Thymus (tissue), 14 donors: ENCODE results near the gene SHOC2. TPM values are rescaled to one million over a fixed set of nuclear protein-coding genes. Genes with fewer than 3 reads are reported as not detected.

ENCODE experiments used
- DNase-seq, 9 donors: peaks; one replicate each; pipeline ENCODE4 v3.0.0-alpha.2; 2013; ENCODE audit warnings: low spot score in 9 of 9, low read depth in 6 of 9, missing footprints in 1 of 9
- H3K27ac ChIP-seq, 2 donors: one replicate each; pipeline ENCODE4 v1.5.1; 2013; ENCODE audit warnings: control low read depth in 1 of 2, low read depth in 1 of 2, low read length in 1 of 2, mild to moderate bottlenecking in 1 of 2, moderate library complexity in 1 of 2
- H3K27me3 ChIP-seq, 2 donors: one replicate each; pipeline ENCODE4 v1.5.1; 2013; ENCODE audit warnings: low read length in 1 of 2; ENCODE audit not compliant: control insufficient read depth in 2 of 2, insufficient read depth in 1 of 2
- H3K36me3 ChIP-seq, 2 donors: one replicate each; pipeline ENCODE4 v1.5.1; 2013; ENCODE audit warnings: low read length in 1 of 2, mild to moderate bottlenecking in 1 of 2, moderate library complexity in 1 of 2; ENCODE audit not compliant: control insufficient read depth in 2 of 2, insufficient read depth in 2 of 2
- H3K4me1 ChIP-seq, 2 donors: one replicate each; pipeline ENCODE4 v1.5.1; 2013; ENCODE audit warnings: low read length in 2 of 2; ENCODE audit not compliant: control insufficient read depth in 2 of 2, insufficient read depth in 2 of 2
- H3K4me3 ChIP-seq, 2 donors: one replicate each; pipeline ENCODE4 v1.5.1; 2013; ENCODE audit warnings: low read length in 2 of 2, control low read depth in 1 of 2, mild to moderate bottlenecking in 1 of 2
- H3K9me3 ChIP-seq, 2 donors: one replicate each; pipeline ENCODE4 v1.5.1; 2013; ENCODE audit warnings: low read length in 1 of 2, mild to moderate bottlenecking in 1 of 2; ENCODE audit not compliant: control insufficient read depth in 2 of 2, insufficient read depth in 1 of 2
- WGBS: extraction: QIAGEN DNeasy Blood & Tissue Kit; methylation state at CpG from one replicate; pipeline ENCODE4 v1.1.7; 2013; 5-methylcytosine and 5-hydroxymethylcytosine counted together
- long read RNA-seq, 10 donors: transcript quantifications; one replicate each; lab custom pipeline, GENCODE V29; 2026
- polyA plus RNA-seq: library from polyadenylated mRNA; stranded (reverse); fragments of 200-250 nt; gene quantifications from one replicate; pipeline ENCODE4 v1.2.3, GENCODE V29; 2013
- total RNA-seq: library from RNA; stranded (reverse); fragments of 120-200 nt; gene quantifications from one replicate; pipeline ENCODE4 v1.2.4, GENCODE V29; 2013
- donor health status: healthy.

The SHOC2 gene
- total RNA-seq (33.9 TPM), polyA plus RNA-seq (31.0 TPM)
- long read RNA-seq, donor 1, result 0 reads
- long read RNA-seq, donor 2, result 0 reads
- long read RNA-seq, donor 3, partial matches to known transcripts, result 15 of 22 reads
- long read RNA-seq, donor 3, other reads (novel, unspliced or antisense), result 0 of 22 reads
- long read RNA-seq, donor 4, partial matches to known transcripts, result 0 of 4 reads
- long read RNA-seq, donor 4, other reads (novel, unspliced or antisense), result 0 of 4 reads
- long read RNA-seq, donor 5, partial matches to known transcripts, result 78 of 82 reads
- long read RNA-seq, donor 5, other reads (novel, unspliced or antisense), result 0 of 82 reads
- long read RNA-seq, donor 6, transcript SHOC2-202 (9 exons, 3,943 nt), result major isoform, 6 of 20 reads
- long read RNA-seq, donor 6, partial matches to known transcripts, result 13 of 20 reads
- long read RNA-seq, donor 6, other reads (novel, unspliced or antisense), result 0 of 20 reads
- long read RNA-seq, donor 7, transcript SHOC2-202 (9 exons, 3,943 nt), result major isoform, 9 of 16 reads
- long read RNA-seq, donor 7, partial matches to known transcripts, result 5 of 16 reads
- long read RNA-seq, donor 7, other reads (novel, unspliced or antisense), result 0 of 16 reads
- long read RNA-seq, donor 8, result 0 reads
- long read RNA-seq, donor 9, partial matches to known transcripts, result 8 of 12 reads
- long read RNA-seq, donor 9, other reads (novel, unspliced or antisense), result 0 of 12 reads
- long read RNA-seq, donor 10, partial matches to known transcripts, result 22 of 25 reads
- long read RNA-seq, donor 10, other reads (novel, unspliced or antisense), result 0 of 25 reads

DNA sequence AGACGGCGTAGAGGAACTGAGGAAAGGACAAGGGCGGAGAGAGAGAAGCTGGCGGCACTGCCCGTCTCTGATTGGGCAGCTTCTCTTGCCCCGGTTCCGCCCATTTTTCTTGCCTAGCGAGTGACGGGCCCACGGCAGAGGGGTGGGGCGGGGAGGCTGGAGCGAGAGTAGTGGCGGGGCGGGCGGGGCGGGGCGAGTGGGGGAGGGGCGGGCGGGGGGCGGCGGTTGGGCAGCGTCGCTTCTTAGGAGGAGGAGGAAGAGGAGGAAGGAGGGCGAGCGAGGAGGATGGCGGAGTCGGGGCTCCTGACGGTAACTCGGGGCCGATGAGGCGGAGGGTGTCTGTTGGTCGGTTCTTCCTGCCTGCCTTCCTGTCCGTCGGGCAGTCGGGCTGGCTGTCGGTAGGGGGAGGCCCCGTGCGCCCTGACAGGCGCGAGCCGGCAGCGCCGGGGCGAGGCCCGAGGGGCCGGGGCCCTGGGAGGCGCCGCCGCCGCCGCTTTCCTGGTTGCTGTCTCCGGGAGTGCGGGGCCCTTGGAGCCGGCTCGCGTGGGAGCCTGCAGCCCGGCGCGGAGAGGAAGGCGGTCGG, at the start of gene SHOC2:
TSS of gene SHOC2 (plus strand) at position 256 of the 583 bp plus-strand sequence. CDS start 44,755 bp downstream, outside the sequence.
- under 1% methylated on average over 59 of the region's 61 CpGs for WGBS
- no peaks in the 10 kb centered on the region for H3K4me1 ChIP-seq
- H3K27ac ChIP-seq, result peak within 1 kb of the TSS; percentile 91 to 96
- H3K4me3 ChIP-seq, result peak within 1 kb of the TSS; percentile 57 to 82
- H3K9me3 ChIP-seq, result no peaks in the 10 kb centered on the region
- DNase-seq, result peak in 5 of 9 donors; percentile 27 to 100 (median 98)
- H3K27me3 ChIP-seq, result no peaks in the 10 kb centered on the region
- H3K36me3 ChIP-seq, result no peaks in the 10 kb centered on the region

DNA sequence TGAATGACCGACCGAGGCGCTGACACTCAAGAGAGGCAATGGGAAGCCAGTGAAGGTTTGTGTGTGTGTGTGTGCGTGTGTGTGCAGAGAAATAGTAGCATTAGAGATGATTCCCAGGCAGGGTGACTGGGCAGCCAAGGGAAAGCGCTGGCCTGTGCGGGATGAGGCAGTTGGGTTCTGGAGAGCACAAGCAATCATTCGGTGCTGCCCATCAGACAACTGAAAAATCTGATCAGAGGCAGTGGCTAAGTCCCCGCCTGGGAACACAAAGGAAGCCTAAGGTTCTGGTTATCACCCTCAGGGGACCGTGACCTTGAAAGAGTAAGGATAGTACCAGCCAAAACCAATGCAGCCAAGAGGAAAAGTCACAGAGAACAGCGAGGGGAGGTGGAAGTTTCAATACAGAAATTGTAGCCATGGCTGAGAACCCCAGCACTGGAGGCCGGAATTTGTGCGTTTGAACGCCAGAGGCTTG, 48.5 kb upstream of the SHOC2 start:
- DNase-seq, result no peak
- 82% methylated on average over 13 of the region's 13 CpGs for WGBS
- Histone ChIP-seq H3K4me1 (peaks cover 38 to 56% of the 10 kb centered on the region in 2 donors), H3K27me3 (no peaks in the 10 kb centered on the region), H3K9me3 (no peaks in the 10 kb centered on the region), H3K36me3 (peaks cover 0 to 1% of the 10 kb centered on the region in 2 donors), H3K4me3 (peak overlapping the region; percentile 79 to 92), H3K27ac (peak overlapping the region; percentile 96 to 98)

DNA sequence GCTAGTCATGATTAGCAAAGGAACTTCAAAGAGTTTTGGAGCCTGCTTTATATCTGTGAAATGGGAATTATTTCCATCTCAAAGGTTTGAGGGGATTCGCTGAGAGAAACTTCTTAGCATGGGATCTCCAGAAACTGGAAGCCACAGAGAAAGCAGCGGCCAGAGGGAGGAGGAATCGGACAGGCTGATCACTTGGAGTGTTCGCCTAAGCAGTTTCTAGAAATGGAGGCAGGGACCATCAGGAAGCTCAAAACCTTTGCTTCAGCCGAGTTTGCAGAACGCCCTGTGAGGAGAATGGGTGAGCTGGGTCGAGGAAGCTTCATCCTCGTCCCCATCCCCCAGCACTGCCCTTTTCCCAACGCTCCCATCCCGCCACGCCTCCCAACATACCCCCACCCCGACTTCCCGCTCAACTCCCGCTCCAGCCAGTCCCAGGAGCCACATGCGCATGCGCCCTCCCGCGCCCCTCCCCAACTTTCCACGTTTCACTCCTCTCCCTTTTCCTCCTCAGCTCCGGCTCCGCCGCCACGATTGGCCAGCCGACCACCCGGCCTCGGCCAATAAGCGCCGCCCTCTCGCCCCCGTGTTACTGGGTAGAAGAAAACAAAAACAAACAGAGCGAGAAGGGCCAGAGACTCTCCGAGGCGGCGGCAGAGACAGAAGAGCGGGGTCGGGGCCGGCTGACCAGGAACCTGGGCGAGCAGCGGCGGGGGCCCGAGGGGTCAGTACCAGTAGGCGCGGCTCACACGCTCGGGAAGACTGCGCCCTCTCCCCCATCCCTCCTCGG, 47.9 kb upstream of the SHOC2 start, which contains the start of gene PDCD4:
TSS of gene PDCD4 (plus strand) at position 631 of the 787 bp plus-strand sequence. CDS start 4,100 bp downstream, outside the sequence.
- no peaks in the 10 kb centered on the region for H3K27me3 ChIP-seq
- H3K9me3 ChIP-seq, result peaks cover 0 to 2% of the 10 kb centered on the region in 2 donors
- 1% methylated on average over 47 of the region's 47 CpGs for WGBS
- peak in 8 of 9 donors; percentile 86 to 97 (median 92) for DNase-seq
- peaks cover 0 to 5% of the 10 kb centered on the region in 2 donors for H3K36me3 ChIP-seq
- H3K4me3 ChIP-seq, result peak within 1 kb of the TSS; percentile 79 to 92
- H3K27ac ChIP-seq, result peak within 1 kb of the TSS; percentile 96 to 98
- peaks cover 32 to 49% of the 10 kb centered on the region in 2 donors for H3K4me1 ChIP-seq

DNA sequence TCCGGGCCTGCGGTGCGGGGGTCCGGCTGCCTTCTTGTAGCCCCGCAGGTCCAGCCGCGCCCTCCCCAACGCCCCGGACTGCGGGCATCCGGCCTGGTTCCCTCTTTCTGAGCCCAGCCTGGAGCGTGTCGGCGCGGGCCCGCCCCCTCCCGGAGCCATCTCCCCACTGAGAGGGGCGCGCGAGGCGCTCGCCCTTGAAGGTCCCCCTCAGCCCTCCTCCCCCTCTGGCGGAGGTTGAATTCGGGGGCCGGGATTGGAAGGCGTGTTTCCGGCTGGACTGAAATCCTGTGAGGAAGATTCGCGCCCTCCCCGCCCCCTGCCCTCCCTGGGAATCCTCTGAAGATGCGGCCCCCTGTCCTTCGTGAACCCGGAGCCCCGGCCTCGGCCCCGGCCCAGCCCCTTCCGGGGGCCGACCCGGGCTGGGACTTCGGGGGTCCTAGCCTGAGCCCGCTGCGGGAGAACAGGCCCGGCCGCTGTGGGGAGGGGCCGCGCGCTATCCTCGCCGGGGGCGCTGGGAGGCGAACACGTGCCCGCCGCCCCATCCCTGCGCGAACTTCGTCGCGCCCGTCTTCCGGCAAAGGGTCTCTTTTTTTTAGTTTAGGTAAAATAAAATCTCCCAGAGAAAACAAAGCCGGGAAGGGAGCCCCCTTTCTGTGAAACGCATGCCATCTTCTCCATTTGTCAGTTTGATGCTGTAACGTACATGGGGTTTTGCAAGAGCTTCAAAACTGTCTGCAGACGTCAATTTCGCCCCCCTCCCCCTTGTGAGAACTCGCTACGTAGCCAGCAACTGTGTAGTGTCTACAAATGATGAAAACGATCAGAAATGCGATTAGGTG, 47.0 kb upstream of the SHOC2 start:
- DNase-seq, result peak in 6 of 9 donors; percentile 69 to 94 (median 83)
- Histone ChIP-seq H3K4me3 (peak overlapping the region; percentile 79 to 92), H3K4me1 (peaks cover 30 to 41% of the 10 kb centered on the region in 2 donors), H3K9me3 (peaks cover 0 to 2% of the 10 kb centered on the region in 2 donors), H3K27ac (peak overlapping the region; percentile 96 to 98), H3K36me3 (peaks cover 0 to 8% of the 10 kb centered on the region in 2 donors), H3K27me3 (no peaks in the 10 kb centered on the region)
- WGBS, result under 1% methylated on average over 70 of the region's 70 CpGs

DNA sequence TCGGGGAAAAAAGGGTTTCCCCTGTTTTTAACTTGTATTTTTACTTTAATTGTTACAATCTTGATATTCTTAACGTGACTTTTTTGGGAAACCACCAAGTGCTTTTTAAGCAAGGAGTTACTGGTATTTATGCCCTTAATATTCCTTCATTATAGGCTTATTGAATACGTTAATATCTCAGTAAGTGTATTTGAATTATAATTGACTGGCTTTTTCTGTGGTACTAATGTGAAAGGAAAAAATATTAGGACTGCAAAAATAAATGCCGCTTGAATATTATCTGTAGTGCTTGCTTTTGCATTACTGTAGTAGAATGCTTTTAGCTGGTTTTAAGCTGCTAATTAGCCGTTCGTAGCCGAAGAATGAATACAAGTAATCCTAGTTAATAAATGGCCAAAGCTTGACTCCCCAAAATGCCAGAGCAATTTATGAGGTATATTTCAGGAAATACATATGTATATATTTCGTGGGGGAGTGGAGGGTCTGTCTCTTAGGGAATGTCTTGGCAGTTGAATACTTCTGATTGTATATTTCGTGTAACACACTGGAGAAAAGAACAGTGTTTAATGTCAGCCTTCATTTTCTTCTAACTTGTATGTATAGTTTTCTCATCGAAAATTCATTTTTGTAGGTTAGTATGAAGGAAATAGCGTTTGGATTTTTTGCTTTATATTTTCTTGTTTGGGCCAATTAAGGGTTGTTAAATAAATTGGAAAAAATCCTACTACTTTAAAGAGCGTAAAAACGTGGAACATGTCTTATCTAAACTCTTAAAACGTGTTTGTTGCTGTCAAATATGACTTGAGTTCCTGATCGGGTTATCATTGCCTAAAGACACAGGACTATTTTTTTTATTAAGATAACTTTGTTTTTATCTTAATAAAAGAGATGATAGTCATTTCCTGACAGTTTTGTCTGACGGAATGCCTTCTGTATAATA, 46.1 kb upstream of the SHOC2 start:
- WGBS, result 8% methylated on average over 16 of the region's 16 CpGs
- Histone ChIP-seq H3K4me1 (peaks cover 24 to 32% of the 10 kb centered on the region in 2 donors), H3K36me3 (peaks cover 0 to 15% of the 10 kb centered on the region in 2 donors), H3K9me3 (peaks cover 0 to 2% of the 10 kb centered on the region in 2 donors), H3K27ac (peak overlapping the region; percentile 96 to 98), H3K4me3 (peak overlapping the region; percentile 79 to 92), H3K27me3 (no peaks in the 10 kb centered on the region)
- peak in 1 of 9 donors; percentile 51 for DNase-seq

DNA sequence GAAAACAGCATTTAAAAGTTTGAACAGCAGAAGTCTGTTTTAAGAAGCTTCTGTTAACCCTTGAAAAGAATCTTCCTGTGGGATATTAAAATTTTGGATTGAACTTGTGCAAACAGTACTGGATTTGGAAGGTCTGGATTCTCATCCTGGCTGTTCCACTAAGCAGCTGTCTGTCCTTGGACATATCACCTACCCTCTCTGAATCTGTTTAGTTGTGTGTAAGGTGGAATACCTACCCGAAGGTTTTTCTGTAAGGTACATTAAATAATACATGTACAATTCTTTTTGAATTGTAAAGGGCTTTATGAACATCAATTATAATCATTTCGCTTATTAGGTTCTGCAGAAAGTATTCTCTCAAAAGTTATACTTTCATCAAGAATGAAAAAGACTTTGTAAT, 45.5 kb upstream of the SHOC2 start:
- WGBS, result 54% methylated on average over 2 of the region's 2 CpGs
- H3K9me3 ChIP-seq, result peaks cover 0 to 2% of the 10 kb centered on the region in 2 donors
- no peak for DNase-seq
- H3K27me3 ChIP-seq, result no peaks in the 10 kb centered on the region
- H3K27ac ChIP-seq, result no peak overlapping the region
- H3K4me1 ChIP-seq, result peaks cover 20 to 25% of the 10 kb centered on the region in 2 donors
- H3K36me3 ChIP-seq, result peaks cover 0 to 22% of the 10 kb centered on the region in 2 donors
- H3K4me3 ChIP-seq, result peak overlapping the region; percentile 79 to 92

DNA sequence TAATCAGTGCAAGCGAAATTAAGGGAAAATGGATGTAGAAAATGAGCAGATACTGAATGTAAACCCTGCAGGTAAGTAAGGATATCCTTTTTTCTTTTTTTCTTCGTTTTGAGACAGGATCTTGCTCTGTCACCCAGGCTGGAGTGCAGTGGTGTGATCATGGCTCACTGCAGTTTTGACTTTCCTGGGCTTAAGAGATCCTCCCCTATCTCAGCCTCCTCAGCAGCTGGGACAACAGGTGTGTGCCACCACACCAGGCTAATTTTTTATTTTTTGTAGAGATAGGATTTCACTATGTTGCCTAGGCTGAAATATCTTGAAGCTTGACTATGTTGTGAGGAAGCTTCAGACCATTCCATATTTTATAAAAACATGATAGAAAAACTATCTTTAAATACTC, 43.4 kb upstream of the SHOC2 start:
- H3K36me3 ChIP-seq, result peaks cover 0 to 32% of the 10 kb centered on the region in 2 donors
- no peak for DNase-seq
- H3K27me3 ChIP-seq, result no peaks in the 10 kb centered on the region
- H3K4me3 ChIP-seq, result no peak overlapping the region
- WGBS, result 81% methylated on average over 2 of the region's 2 CpGs
- H3K4me1 ChIP-seq, result peaks cover 2 to 4% of the 10 kb centered on the region in 2 donors
- H3K9me3 ChIP-seq, result peaks cover 0 to 2% of the 10 kb centered on the region in 2 donors
- no peak overlapping the region for H3K27ac ChIP-seq
